NB4 (cell line): ENCODE data around the gene ZC3H12A.

ENCODE experiments used
- CTCF ChIP-seq: IDR thresholded peaks from one replicate; pipeline ENCODE4 v1.5.1; 2012; ENCODE audit warnings: low read depth, low read length
- POLR2A ChIP-seq: IDR thresholded peaks from 2 replicates; pipeline ENCODE4 v1.6.1; 2011; ENCODE audit warnings: mild to moderate bottlenecking; ENCODE audit not compliant: insufficient read length; ENCODE audit errors: extremely low read depth

- TF ChIP-seq CTCF (no peak), POLR2A (no peak)
Observed at GRCh38 chr1:37438037-37438868, 36.1 kb upstream of the ZC3H12A start.
